LHCN-M2 (cell line): ENCODE results near the gene GKN2. TPM values are rescaled to one million over a fixed set of nuclear protein-coding genes. Genes with fewer than 3 reads are reported as not detected.

ENCODE experiments used
- DNase-seq: peaks from one replicate; pipeline ENCODE4 v3.0.0-alpha.2; 2012; ENCODE audit warnings: low read depth
- polyA plus RNA-seq: library from polyadenylated mRNA; unstranded; fragments of >200 nt; gene quantifications from one replicate; pipeline ENCODE4 v1.2.1, GENCODE V29; 2012; ENCODE audit warnings: missing spikeins
- total RNA-seq: library from RNA; depleted of rRNA; stranded (reverse); fragments of >200 nt; gene quantifications from 2 replicates; pipeline ENCODE4 v1.2.3, GENCODE V29; 2014; rRNA removed

The GKN2 gene
- not detected in 2 replicates for total RNA-seq
- polyA plus RNA-seq, result not detected

GRCh38 chr2:68952887-68953521 is at the start of gene GKN2:
Gene GKN2 (minus strand): TSS chr2:68952893. CDS start chr2:68952861, 32 bp downstream.
- no peak for DNase-seq

GRCh38 chr2:69001879-69002278 is 49.2 kb upstream of the GKN2 start:
- DNase-seq, result no peak

GRCh38 chr2:68997401-68997800 is 44.7 kb upstream of the GKN2 start:
- no peak for DNase-seq

GRCh38 chr2:68995916-68996315 is 43.2 kb upstream of the GKN2 start:
- DNase-seq, result no peak

GRCh38 chr2:68994864-68995263 is 42.2 kb upstream of the GKN2 start:
- DNase-seq, result peak; percentile 83

GRCh38 chr2:68993660-68994059 is 41.0 kb upstream of the GKN2 start:
- DNase-seq, result no peak

GRCh38 chr2:68992933-68993332 is 40.2 kb upstream of the GKN2 start:
- no peak for DNase-seq

GRCh38 chr2:68992341-68992740 is 39.6 kb upstream of the GKN2 start:
- no peak for DNase-seq

- DNase-seq, result no peak
Measured at GRCh38 chr2:68989035-68989434, 36.3 kb upstream of the GKN2 start.

GRCh38 chr2:68987021-68987503 is 34.4 kb upstream of the GKN2 start:
- no peak for DNase-seq

- DNase-seq, result no peak
Measured at GRCh38 chr2:68980956-68981355, 28.3 kb upstream of the GKN2 start.

- no peak for DNase-seq
Measured at GRCh38 chr2:68978098-68978497, 25.4 kb upstream of the GKN2 start.

GRCh38 chr2:68977453-68977852 is 24.8 kb upstream of the GKN2 start:
- DNase-seq, result no peak

- no peak for DNase-seq
Measured at GRCh38 chr2:68975844-68976243, 23.2 kb upstream of the GKN2 start.

- no peak for DNase-seq
Measured at GRCh38 chr2:68974946-68975665, 22.4 kb upstream of the GKN2 start.

GRCh38 chr2:68974251-68974650 is 21.6 kb upstream of the GKN2 start, which contains the start of gene GKN1:
Gene GKN1 (plus strand): TSS chr2:68974636. CDS start chr2:68974678, 42 bp downstream.
- no peak for DNase-seq

- DNase-seq, result peak; percentile 96
Measured at GRCh38 chr2:68971591-68972231, 19.0 kb upstream of the GKN2 start.

- no peak for DNase-seq
Measured at GRCh38 chr2:68970566-68971265, 18.0 kb upstream of the GKN2 start.

- DNase-seq, result no peak
Measured at GRCh38 chr2:68969736-68970490, 17.2 kb upstream of the GKN2 start.

- DNase-seq, result no peak
Measured at GRCh38 chr2:68968221-68968620, 15.5 kb upstream of the GKN2 start.

GRCh38 chr2:68964282-68964681 is 11.6 kb upstream of the GKN2 start:
- no peak for DNase-seq
